SK-N-MC (cell line): Measurements from ENCODE around the gene SAT1.

Experiments used
- EZH2 ChIP-seq: fragments of 200-600 bp; sonication (generic); IDR thresholded peaks from one replicate; pipeline ENCODE4 v1.6.1; 2017; ENCODE audit warnings: antibody characterized with exemption
- FOXP2 ChIP-seq: optimal IDR thresholded peaks from 2 replicates; pipeline ENCODE3; 2011; ENCODE audit warnings: mild to moderate bottlenecking, moderate library complexity; ENCODE audit not compliant: insufficient read depth; ENCODE audit errors: extremely low read length, control extremely low read depth
- POLR2AphosphoS5 ChIP-seq: IDR thresholded peaks from 2 replicates; pipeline ENCODE4 v1.6.1; 2012; ENCODE audit warnings: mild to moderate bottlenecking, low read depth, low read length, borderline replicate concordance

DNA sequence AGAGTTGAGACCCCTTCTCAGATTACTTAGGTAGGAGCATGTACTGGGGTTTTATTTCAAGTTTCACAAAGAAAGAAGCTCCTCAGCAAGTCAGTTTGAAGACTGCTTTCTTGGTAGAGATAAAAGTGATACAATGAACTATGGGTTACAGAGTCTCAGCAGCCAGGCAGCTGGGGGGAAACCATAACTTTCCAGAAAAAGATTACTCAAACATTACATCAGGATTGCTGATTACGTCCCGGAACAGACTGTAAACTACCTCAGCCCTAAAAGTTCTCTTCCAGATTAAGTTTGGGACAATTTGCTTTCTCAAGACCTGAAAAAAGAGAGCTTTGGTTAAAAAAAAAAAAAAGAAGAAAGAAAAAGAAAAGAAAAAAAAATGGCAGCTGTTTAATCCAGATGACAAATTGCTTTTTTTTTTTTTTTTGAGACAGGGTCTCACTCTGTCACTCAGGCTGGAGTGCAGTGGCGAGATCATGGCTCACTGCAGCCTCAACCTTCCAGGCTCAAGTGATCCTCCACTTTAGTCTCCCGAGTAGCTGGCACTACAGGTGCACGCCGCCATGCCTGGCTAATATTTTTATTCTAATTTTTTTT, 16.6 kb downstream of the SAT1 start:
- TF ChIP-seq FOXP2, result no peak
- TF ChIP-seq POLR2AphosphoS5, result no peak
- no peak for TF ChIP-seq EZH2
